GM23248 (cell line): ENCODE measurements around the gene SOX21. TPM values are rescaled to one million over a fixed set of nuclear protein-coding genes. Genes with fewer than 3 reads are reported as not detected.
A peak's percentile ranks its signal among the peaks of the same experiment; 100 is the strongest.

ENCODE experiments used
- DNase-seq: peaks from one replicate; pipeline ENCODE4 v3.0.0-alpha.2; 2015
- H2AFZ ChIP-seq: fragments of 200-600 bp; sonication (generic); 2 replicates; pipeline ENCODE4 v1.6.1; 2016; ENCODE audit warnings: antibody characterized with exemption
- H3F3A ChIP-seq: fragments of 200-600 bp; sonication (generic); 2 replicates; pipeline ENCODE4 v1.6.1; 2016; ENCODE audit warnings: mild to moderate bottlenecking, antibody characterized with exemption, mixed run types; ENCODE audit not compliant: insufficient read depth
- H3K27ac ChIP-seq: fragments of 200-600 bp; sonication (generic); 2 replicates; pipeline ENCODE4 v1.5.1; 2016; ENCODE audit warnings: mild to moderate bottlenecking
- H3K27me3 ChIP-seq: fragments of 200-600 bp; sonication (generic); replicated peaks from 2 replicates; pipeline ENCODE4 v1.6.1; 2016; ENCODE audit warnings: mild to moderate bottlenecking; ENCODE audit not compliant: insufficient read depth
- H3K36me3 ChIP-seq: fragments of 200-600 bp; sonication (generic); 2 replicates; pipeline ENCODE4 v1.6.1; 2016; ENCODE audit warnings: low read depth, mild to moderate bottlenecking
- H3K4me1 ChIP-seq: fragments of 200-600 bp; sonication (generic); 2 replicates; pipeline ENCODE4 v1.6.1; 2016; ENCODE audit warnings: mild to moderate bottlenecking; ENCODE audit not compliant: insufficient read depth
- H3K4me2 ChIP-seq: fragments of 200-600 bp; sonication (generic); one replicate; pipeline ENCODE4 v1.6.1; 2016; ENCODE audit warnings: mild to moderate bottlenecking; ENCODE audit not compliant: unreplicated experiment
- H3K4me3 ChIP-seq: fragments of 200-600 bp; sonication (generic); 2 replicates; pipeline ENCODE4 v1.5.1; 2016; ENCODE audit warnings: mild to moderate bottlenecking
- H3K79me2 ChIP-seq: fragments of 200-600 bp; sonication (generic); 2 replicates; pipeline ENCODE4 v1.6.1; 2016; ENCODE audit warnings: mild to moderate bottlenecking; ENCODE audit not compliant: insufficient read depth
- H3K9ac ChIP-seq: fragments of 200-600 bp; sonication (generic); 2 replicates; pipeline ENCODE4 v1.6.1; 2016; ENCODE audit warnings: mild to moderate bottlenecking
- H3K9me2 ChIP-seq: fragments of 200-600 bp; sonication (generic); 2 replicates; pipeline ENCODE4 v1.6.1; 2016; ENCODE audit warnings: mixed run types, mild to moderate bottlenecking, moderate library complexity; ENCODE audit not compliant: insufficient read depth
- H3K9me3 ChIP-seq: fragments of 200-600 bp; sonication (generic); one replicate; pipeline ENCODE4 v1.6.1; 2017; ENCODE audit warnings: low read depth
- H4K20me1 ChIP-seq: fragments of 200-600 bp; sonication (generic); 2 replicates; pipeline ENCODE4 v1.6.0; 2016; ENCODE audit not compliant: insufficient read depth
- EZH2 ChIP-seq: fragments of 200-600 bp; sonication (generic); IDR thresholded peaks from 2 replicates; pipeline ENCODE4 v1.6.1; 2018; ENCODE audit warnings: antibody characterized with exemption, mild to moderate bottlenecking; ENCODE audit not compliant: insufficient read depth, poor library complexity, severe bottlenecking
- EZH2phosphoT487 ChIP-seq: fragments of 200-600 bp; sonication (generic); IDR thresholded peaks from 2 replicates; pipeline ENCODE4 v1.6.1; 2018; ENCODE audit warnings: antibody characterized with exemption, moderate library complexity, mild to moderate bottlenecking, low read depth; ENCODE audit not compliant: insufficient read depth
- WGBS, 2 experiments: methylation state at CpG; one replicate each; pipeline ENCODE4 v1.1.6; 2015 to 2017; ENCODE audit warnings: low lambda C conversion rate in 2 of 2, low coverage in 1 of 2; ENCODE audit errors: missing lambda C conversion rate in 2 of 2; 5-methylcytosine and 5-hydroxymethylcytosine counted together
- in situ Hi-C: fragments of 300-500 bp; cut with MboI; formaldehyde crosslinking; loops from 2 replicates; pipeline ENCODE4 v1.15.0; 2020
- polyA plus RNA-seq: library from polyadenylated mRNA; unstranded; fragments of >200 nt; fragmentation: Nextera tagmentation; extraction: Ambion mirVana; gene quantifications from 2 replicates; pipeline ENCODE4 v1.2.1, GENCODE V29; 2016
- small RNA-seq: library from RNA; depleted of rRNA; stranded (forward); fragments of <200 nt; gene quantifications from one replicate; pipeline ENCODE3, GENCODE V24; 2014; ENCODE audit warnings: low read depth, low replicate concordance
- total RNA-seq: library from RNA; depleted of rRNA; stranded (reverse); fragments of >200 nt; shearing (Covaris generic); gene quantifications from 2 replicates; pipeline ENCODE4 v1.2.3, GENCODE V29; 2014; rRNA removed

The SOX21 gene
- total and polyA plus RNA-seq, 2 experiments from 2014 or later: not detected

DNA sequence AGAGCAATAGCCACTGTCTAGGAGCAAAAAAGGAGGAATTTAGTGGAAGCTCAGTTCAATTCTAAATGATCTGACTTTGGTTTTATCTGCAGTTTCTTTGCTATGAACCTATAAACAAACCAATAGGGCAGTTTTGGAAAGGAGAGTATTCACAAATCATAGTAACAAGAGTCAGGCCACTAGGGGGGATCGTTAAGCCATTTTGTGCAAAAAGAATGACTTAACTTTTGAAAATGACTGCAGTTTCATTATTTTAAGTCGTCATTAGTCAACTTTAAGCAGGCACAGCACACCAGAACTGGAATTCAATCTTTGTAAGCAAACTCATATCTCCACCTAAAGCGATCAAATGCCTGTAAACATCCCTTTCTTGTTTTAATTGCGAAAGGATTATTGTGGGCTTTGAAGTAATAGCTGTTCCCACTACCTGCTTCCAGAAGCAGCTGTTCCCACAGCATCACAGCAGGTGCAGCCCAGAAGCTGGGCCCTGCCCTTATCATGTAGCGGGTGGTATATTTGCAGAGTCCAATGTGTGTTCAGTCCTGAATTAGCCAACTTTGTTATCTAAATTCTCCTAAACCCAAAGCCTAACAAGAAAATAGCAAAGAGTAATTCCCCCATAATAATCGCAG lies 51.5 kb downstream of the SOX21 start:
- H4K20me1 ChIP-seq: no peaks in the 10 kb centered on the region
- no peak overlapping the region for H3K9ac ChIP-seq
- peaks cover 19% of the 10 kb centered on the region for H3F3A ChIP-seq
- H3K79me2 ChIP-seq: no peaks in the 10 kb centered on the region
- 44 to 46% methylated on average over 6 of the region's 6 CpGs for WGBS, 2 experiments
- H3K9me3 ChIP-seq: no peaks in the 10 kb centered on the region
- H3K9me2 ChIP-seq: no peaks in the 10 kb centered on the region
- H3K36me3 ChIP-seq: no peaks in the 10 kb centered on the region
- no peak overlapping the region for H3K27ac ChIP-seq
- no peak overlapping the region for H3K4me2 ChIP-seq
- in situ Hi-C loops: loop anchor here (25.0 kb wide), 1 partner anchor 501 kb away; no protein-coding TSS in a partner anchor
- peaks cover 11% of the 10 kb centered on the region for H3K4me1 ChIP-seq
- TF ChIP-seq EZH2 (no peak), EZH2phosphoT487 (no peak)
- H2AFZ ChIP-seq: no peak overlapping the region
- peak; percentile 43 for DNase-seq
- H3K4me3 ChIP-seq: no peak overlapping the region
- H3K27me3 ChIP-seq: peaks cover 40% of the 10 kb centered on the region

Small RNA genes lying within 50 kb of the gene (small RNA-seq; reads per million reads assigned to genes)
- not detected for gene RN7SL585P

Other genes with a start within 250 kb of the SOX21 start
- gene DCT, start 232.9 kb downstream of the SOX21 start, total RNA-seq: not detected in 2 replicates
- gene DCT, start 232.9 kb downstream of the SOX21 start, polyA plus RNA-seq: not detected in 2 replicates
- 12.9 and 18.3 TPM in 2 replicates for gene TGDS, start 116.4 kb downstream of the SOX21 start, total RNA-seq
- gene TGDS, start 116.4 kb downstream of the SOX21 start, polyA plus RNA-seq: 12.9 and 14.2 TPM in 2 replicates
- 7.7 and 8.1 TPM in 2 replicates for gene GPR180, start 110.7 kb downstream of the SOX21 start, total RNA-seq
- gene GPR180, start 110.7 kb downstream of the SOX21 start, polyA plus RNA-seq: 5.8 and 6.3 TPM in 2 replicates